Activated CD8-positive, alpha-beta T cell treated with anti-CD3 and anti-CD28 coated beads for 36 hours (primary cell): ENCODE measurements around the gene IL4I1. TPM values are rescaled to one million over a fixed set of nuclear protein-coding genes. Genes with fewer than 3 reads are reported as not detected.

Experiments
- ATAC-seq: fragments of 200-7000 bp; cut with Tn5 transposase; one replicate; pipeline ENCODE4 v1.10.0; 2021; ENCODE audit warnings: mild to moderate bottlenecking, moderate library complexity
- CTCF ChIA-PET: fragments of 350-600 bp; sonication (Branson Sonifier 250); formaldehyde crosslinking; loops from one replicate; lab custom pipeline; 2021; ENCODE audit warnings: antibody characterized with exemption; lab: Charles Lee
- POLR2A ChIA-PET: fragments of 350-600 bp; sonication (Branson Sonifier 250); formaldehyde crosslinking; loops from one replicate; lab custom pipeline; 2021; ENCODE audit warnings: antibody characterized with exemption; lab: Charles Lee
- DNase-seq: peaks from one replicate; pipeline ENCODE4 v3.0.0-alpha.2; 2020
- H3K27ac Mint-ChIP-seq: one replicate; pipeline ENCODE4 v1.8.0; 2021; ENCODE audit warnings: mild to moderate bottlenecking, mixed read lengths
- H3K27me3 Mint-ChIP-seq: one replicate; pipeline ENCODE4 v1.8.0; 2021; ENCODE audit warnings: mixed read lengths
- H3K36me3 Mint-ChIP-seq: one replicate; pipeline ENCODE4 v1.8.0; 2021; ENCODE audit warnings: low read depth, mixed read lengths
- H3K4me1 Mint-ChIP-seq: one replicate; pipeline ENCODE4 v1.8.0; 2021; ENCODE audit warnings: low read depth, mixed read lengths
- H3K4me3 Mint-ChIP-seq: one replicate; pipeline ENCODE4 v1.8.0; 2021; ENCODE audit warnings: mild to moderate bottlenecking, moderate library complexity, mixed read lengths
- H3K9me3 Mint-ChIP-seq: one replicate; pipeline ENCODE4 v1.8.0; 2021; ENCODE audit warnings: mixed read lengths
- CTCF ChIP-seq: fragments of 200-600 bp; IDR thresholded peaks from one replicate; pipeline ENCODE4 v1.8.0; 2022; ENCODE audit warnings: antibody characterized with exemption, mild to moderate bottlenecking
- intact Hi-C: fragments of 100-400 bp; cut with micrococcal nuclease; formaldehyde crosslinking; loops from one replicate; pipeline ENCODE4 v1.10.0; 2022
- total RNA-seq, 2 experiments: library from RNA; stranded (reverse); gene quantifications; one replicate each; pipeline ENCODE4 v1.2.3, GENCODE V29; 2021

IL4I1 gene
- total RNA-seq, 2 experiments from 2014 or later = 16.1 to 16.2 TPM

GRCh38 chr19:49920624-49921363 is 24.1 kb upstream of the IL4I1 start:
- ATAC-seq (no peak), DNase-seq (no peak)
- Mint-ChIP-seq H3K4me1 (peaks cover 51% of the 10 kb centered on the region), H3K27ac (peak overlapping the region; percentile 6), H3K27me3 (no peaks in the 10 kb centered on the region), H3K36me3 (peaks cover 65% of the 10 kb centered on the region), H3K9me3 (no peaks in the 10 kb centered on the region), H3K4me3 (no peak overlapping the region)
- no peak for TF ChIP-seq CTCF
- ChIA-PET CTCF (interaction anchor here (0.5 to 1.8 kb wide), 2 partner anchors 17 to 56 kb away, joined by 3 to 4 read pairs; no protein-coding TSS in a partner anchor), POLR2A (interaction anchor here (0.8 to 12.0 kb wide), 4 partner anchors 8 to 30 kb away, joined by 3 to 167 read pairs (median 4); no protein-coding TSS in a partner anchor)
- intact Hi-C loops = loop anchor here (10.0 kb wide), 1 partner anchor 46 kb away; the partner anchor contains the start of genes AKT1S1 and TBC1D17

GRCh38 chr19:49918089-49918488 is 21.4 kb upstream of the IL4I1 start:
- peaks cover 71% of the 10 kb centered on the region for H3K36me3 Mint-ChIP-seq
- H3K4me3 Mint-ChIP-seq = no peak overlapping the region
- peaks cover 50% of the 10 kb centered on the region for H3K4me1 Mint-ChIP-seq
- CTCF ChIA-PET = interaction anchor here (0.6 to 1.3 kb wide), 2 partner anchors 10 to 48 kb away, joined by 3 to 4 read pairs; no protein-coding TSS in a partner anchor
- POLR2A ChIA-PET = interaction anchor here (1.1 to 13.2 kb wide), 3 partner anchors 7 to 41 kb away, joined by 3 to 167 read pairs (median 5); partner anchors contain the start of genes AKT1S1, ATF5 and NUP62
- ATAC-seq = no peak
- no peak for DNase-seq
- intact Hi-C loops = no loop called here
- TF ChIP-seq CTCF = no peak
- H3K27me3 Mint-ChIP-seq = no peaks in the 10 kb centered on the region
- no peaks in the 10 kb centered on the region for H3K9me3 Mint-ChIP-seq
- no peak overlapping the region for H3K27ac Mint-ChIP-seq

GRCh38 chr19:49916839-49917733 is 20.4 kb upstream of the IL4I1 start:
- H3K27ac Mint-ChIP-seq = peak overlapping the region; percentile 35
- ChIA-PET CTCF (interaction anchor here (0.6 to 1.3 kb wide), 2 partner anchors 11 to 49 kb away, joined by 3 to 4 read pairs; no protein-coding TSS in a partner anchor), POLR2A (interaction anchor here (0.6 to 13.2 kb wide), 2 partner anchors 8 to 17 kb away, joined by 3 to 167 read pairs; partner anchors contain the start of genes ATF5 and NUP62)
- H3K9me3 Mint-ChIP-seq = no peaks in the 10 kb centered on the region
- H3K36me3 Mint-ChIP-seq = peaks cover 74% of the 10 kb centered on the region
- no peaks in the 10 kb centered on the region for H3K27me3 Mint-ChIP-seq
- intact Hi-C loops = no loop called here
- peaks cover 55% of the 10 kb centered on the region for H3K4me1 Mint-ChIP-seq
- H3K4me3 Mint-ChIP-seq = no peak overlapping the region
- ATAC-seq = no peak
- no peak for DNase-seq
- TF ChIP-seq CTCF = no peak

- H3K27ac Mint-ChIP-seq = peak overlapping the region; percentile 60
- CTCF ChIA-PET = interaction anchor here (1.3 to 1.5 kb wide), 2 partner anchors 25 to 68 kb away, joined by 3 to 4 read pairs; no protein-coding TSS in a partner anchor
Observed at GRCh38 chr19:49915271-49915670, 18.6 kb upstream of the IL4I1 start.

More at GRCh38 chr19:49915271-49915670, 18.6 kb upstream of the IL4I1 start:
- no peak for DNase-seq
- Mint-ChIP-seq H3K4me1 (peaks cover 57% of the 10 kb centered on the region), H3K9me3 (no peaks in the 10 kb centered on the region), H3K27me3 (no peaks in the 10 kb centered on the region), H3K36me3 (peaks cover 69% of the 10 kb centered on the region), H3K4me3 (no peak overlapping the region)
- POLR2A ChIA-PET = interaction anchor here (0.7 to 13.2 kb wide), 2 partner anchors 10 to 43 kb away, joined by 3 to 167 read pairs; partner anchors contain the start of genes ATF5 and NUP62
- no peak for ATAC-seq
- intact Hi-C loops = no loop called here
- TF ChIP-seq CTCF = no peak
